RCC 7860 (cell line): Measurements from ENCODE around the gene COP1.
A peak's percentile ranks its signal among the peaks of the same experiment; 100 is the strongest.
"Not testable (repeated sequence)": the region's sequence is repeated elsewhere in the genome, so short reads cannot be mapped to it uniquely, and the experiment has no call there.

Experiments used
- DNase-seq: peaks from one replicate; pipeline ENCODE4 v3.0.0-alpha.2; 2015; ENCODE audit warnings: low spot score
- FAIRE-seq: peaks from 2 replicates; lab custom pipeline; 2012; peaks lifted over from hg19 to GRCh38; lab: Jason Lieb, UNC

The COP1 gene

GRCh38 chr1:176141449-176141848 is 65.6 kb downstream of the COP1 start:
- DNase-seq (no peak), FAIRE-seq (no peak)

DNA sequence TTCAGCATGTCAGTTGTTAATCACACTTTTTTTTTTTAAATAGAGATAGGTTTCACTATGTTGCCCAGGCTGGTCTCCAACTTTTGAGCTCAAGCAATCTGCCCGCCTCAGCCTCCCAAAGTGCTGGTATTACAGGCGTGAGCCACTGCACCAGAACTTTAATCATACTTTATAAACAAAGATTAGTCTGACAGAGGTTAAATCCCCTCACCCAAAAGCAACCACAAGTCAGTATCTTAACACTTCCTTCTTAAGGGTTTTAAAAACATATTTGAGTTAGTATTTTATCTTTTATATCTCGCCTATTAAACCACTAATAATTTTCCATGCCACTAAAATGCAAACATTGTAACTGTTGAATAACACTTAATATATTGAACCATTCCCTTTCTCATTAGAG is 70.2 kb downstream of the COP1 start:
- FAIRE-seq (no peak), DNase-seq (no peak)

- no peak for DNase-seq
- no peak for FAIRE-seq
These were observed 72.4 kb downstream of the COP1 start for GRCh38 chr1:176134666-176135065.

DNA sequence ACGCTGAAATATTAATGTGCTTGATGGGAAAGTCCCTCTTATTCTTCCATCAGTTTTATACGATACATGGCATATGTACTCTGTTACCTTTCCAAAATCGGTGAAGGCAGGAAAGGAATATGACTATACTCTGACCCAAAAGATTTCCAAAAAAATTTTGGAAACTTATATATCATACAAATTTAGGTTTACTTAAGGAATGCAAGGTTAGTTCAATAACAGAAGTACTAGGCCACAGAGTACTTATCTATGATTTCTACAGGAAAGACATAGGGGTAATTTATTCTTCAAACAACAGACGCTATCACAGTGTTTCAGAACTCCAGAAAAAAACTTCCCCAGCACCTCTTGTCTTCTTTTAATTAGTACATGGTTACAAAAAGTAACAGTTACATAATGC is 84.8 kb downstream of the COP1 start:
- no peak for DNase-seq
- FAIRE-seq = no peak

GRCh38 chr1:176119549-176119948 is 87.5 kb downstream of the COP1 start:
- DNase-seq (no peak), FAIRE-seq (no peak)

DNA sequence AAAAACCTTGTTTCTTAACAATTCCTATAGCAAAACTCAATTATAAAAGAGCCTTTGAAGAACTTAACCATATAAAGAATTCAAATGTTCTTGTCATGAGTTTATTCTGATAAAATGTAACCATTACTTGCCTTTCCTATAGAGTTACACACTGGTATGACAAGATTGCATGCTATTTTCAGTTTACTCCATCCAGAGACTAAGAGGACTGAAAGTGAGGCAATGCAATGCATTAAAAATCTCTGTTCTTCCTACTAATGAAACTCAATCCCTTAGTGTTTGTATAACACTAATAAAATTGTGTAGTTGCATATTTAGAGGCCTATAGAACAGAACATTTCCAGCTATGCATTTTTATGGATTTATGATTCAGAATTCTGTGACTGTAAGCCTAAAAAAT is 88.1 kb downstream of the COP1 start:
- FAIRE-seq (no peak), DNase-seq (no peak)

DNA sequence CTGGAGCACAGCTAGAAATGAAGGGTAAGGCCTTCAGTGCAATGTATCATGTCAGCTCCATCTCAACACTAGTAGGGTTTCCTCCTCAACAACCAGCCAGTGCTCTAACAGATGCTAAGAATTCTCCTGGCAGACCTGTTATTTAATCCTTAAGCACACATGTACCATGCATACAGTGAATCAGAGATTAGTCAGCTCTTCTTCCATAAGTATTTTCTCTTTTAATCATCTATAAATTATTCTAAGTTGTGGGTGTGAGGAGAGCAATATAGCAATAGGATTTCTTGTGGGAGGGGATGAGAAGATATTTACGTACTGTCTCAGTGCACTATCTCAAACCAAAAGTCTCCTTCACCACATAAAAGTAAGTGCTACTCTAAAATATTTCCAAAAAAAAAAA is 95.3 kb downstream of the COP1 start:
- FAIRE-seq (no peak), DNase-seq (no peak)

- DNase-seq (no peak), FAIRE-seq (no peak)
These were observed 96.9 kb downstream of the COP1 start for GRCh38 chr1:176110203-176110602.

DNA sequence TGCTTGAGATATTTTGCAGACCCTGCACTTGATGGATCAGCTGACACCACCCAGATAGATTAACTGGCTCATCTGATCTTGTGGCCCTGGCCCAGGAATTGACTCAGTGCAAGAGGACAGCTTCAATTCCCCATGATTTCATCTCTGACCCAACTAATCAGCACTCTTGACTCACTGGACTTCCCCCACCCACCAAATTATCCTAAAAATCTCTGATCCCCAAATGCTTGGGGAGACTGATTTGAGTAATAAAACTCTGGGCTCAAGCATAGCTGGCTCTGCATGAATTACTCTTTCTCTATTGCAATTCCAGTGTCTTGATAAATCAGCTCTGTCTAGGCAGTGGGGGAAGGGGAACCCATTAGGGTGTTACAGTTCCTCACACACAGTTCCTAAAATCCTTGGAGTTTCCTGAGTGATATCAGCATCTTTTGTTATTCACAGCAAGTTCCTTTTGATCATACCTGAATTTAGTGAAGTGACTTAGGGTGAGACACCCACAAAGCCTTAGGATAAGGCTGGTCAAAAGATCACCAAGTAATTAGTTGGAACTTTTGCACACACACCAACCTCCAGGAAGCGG is 104.2 kb downstream of the COP1 start:
- no peak for FAIRE-seq
- no peak for DNase-seq

DNA sequence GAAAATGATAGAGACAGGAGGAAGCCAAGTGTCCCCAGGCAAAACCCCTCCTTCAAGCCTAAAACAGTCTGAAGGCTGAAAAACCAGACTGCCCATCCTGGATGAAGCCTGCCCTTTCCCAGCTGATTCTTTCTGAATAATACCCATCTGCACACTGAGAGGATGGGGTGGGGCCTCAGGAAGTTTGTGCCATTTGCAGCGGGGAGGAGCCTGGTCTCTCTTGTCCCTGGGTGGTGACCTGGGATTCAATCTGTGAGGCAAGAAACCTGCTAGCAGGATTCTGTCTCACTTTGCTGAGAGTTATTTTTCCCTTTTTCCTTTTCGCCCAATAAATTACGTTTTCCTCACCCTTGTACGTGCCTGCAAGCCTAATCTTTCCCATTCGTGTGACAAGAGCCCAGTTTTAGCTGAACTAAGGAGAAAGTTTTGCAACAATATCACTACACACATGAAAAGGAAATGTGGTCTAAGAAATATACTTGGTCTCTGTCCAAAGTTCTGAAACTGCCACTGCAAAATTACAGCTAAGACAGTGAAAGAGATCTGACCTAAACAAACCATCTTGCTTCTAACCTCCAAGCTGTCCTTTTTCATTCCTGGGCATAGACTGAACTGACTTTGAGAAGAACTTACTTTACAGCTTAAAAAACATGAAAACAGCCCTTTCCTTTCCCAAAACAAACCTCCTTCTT is 105.0 kb downstream of the COP1 start:
- DNase-seq (no peak), FAIRE-seq (no peak)

GRCh38 chr1:176098560-176098959 is 108.5 kb downstream of the COP1 start:
- FAIRE-seq = no peak
- no peak for DNase-seq

DNA sequence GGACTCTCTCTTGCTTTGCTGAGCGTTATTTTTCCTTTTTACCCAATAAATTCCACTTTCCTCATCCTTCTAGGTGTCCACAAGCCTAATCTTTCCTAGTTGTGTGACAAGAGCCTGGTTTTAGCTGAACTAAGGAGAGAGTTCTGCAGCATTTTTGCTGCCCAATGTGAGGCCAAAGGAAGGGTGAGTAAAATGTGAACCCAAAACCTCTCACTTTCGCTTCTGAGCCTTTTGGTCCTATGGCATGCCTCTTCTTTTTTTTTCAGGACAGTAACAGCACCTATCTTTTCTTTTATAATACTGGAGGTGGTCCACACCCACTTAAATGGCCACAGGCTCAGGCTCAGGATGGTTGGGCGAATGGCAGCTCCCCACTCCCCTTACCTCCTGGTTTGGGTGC is 111.1 kb downstream of the COP1 start:
- DNase-seq = no peak
- FAIRE-seq = no peak

GRCh38 chr1:176090766-176091165 is 116.3 kb downstream of the COP1 start:
- FAIRE-seq (no peak), DNase-seq (no peak)

DNA sequence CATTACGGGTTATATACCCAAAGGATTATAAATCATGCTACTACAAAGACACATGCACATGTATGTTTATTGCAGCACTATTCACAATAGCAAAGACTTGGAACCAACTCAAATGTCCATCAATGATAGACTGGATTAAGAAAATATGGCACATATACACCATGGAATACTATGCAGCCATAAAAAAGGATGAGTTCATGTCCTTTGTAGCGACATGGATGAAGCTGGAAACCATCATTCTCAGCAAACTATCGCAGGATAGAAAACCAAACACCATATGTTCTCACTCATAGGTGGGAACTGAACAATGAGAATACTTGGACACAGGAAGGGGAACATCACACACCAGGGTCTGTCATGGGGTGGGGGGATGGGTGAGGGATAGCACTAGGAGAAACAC is 119.3 kb downstream of the COP1 start:
- FAIRE-seq, DNase-seq: not testable (repeated sequence)

- DNase-seq (peak; percentile 28), FAIRE-seq (peak; percentile 44)
These were observed 133.4 kb downstream of the COP1 start for GRCh38 chr1:176073524-176074157.

DNA sequence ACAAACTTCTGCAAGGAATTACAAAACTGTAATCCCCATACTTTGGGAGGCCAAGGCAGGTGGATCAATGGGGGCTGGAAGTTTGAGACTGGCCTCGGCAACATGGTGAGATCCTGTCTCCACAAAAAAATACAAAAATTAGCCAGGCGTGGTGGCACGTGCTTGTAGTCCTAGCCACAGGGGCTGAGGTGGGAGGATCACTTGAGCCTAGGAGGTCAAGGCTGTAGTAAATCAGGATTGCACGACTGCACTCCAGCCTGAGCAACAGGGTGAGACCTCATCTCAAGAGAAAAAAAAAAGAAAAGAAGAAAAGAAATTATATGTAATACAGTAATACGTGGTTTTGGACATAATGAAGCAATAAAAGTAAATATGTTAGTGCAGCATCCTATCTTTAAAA is 138.2 kb downstream of the COP1 start:
- FAIRE-seq (no peak), DNase-seq (no peak)

GRCh38 chr1:176068256-176068655 is 138.8 kb downstream of the COP1 start:
- DNase-seq (no peak), FAIRE-seq (no peak)

- FAIRE-seq (no peak), DNase-seq (no peak)
These were observed 140.4 kb downstream of the COP1 start for GRCh38 chr1:176066709-176067108.

GRCh38 chr1:176058686-176059085 is 148.4 kb downstream of the COP1 start:
- FAIRE-seq (no peak), DNase-seq (no peak)

- no peak for FAIRE-seq
These were observed 150.8 kb downstream of the COP1 start for GRCh38 chr1:176056312-176056711.

GRCh38 chr1:176055398-176055797 is 151.7 kb downstream of the COP1 start:
- FAIRE-seq (no peak), DNase-seq (no peak)

More at GRCh38 chr1:176056312-176056711, 150.8 kb downstream of the COP1 start:
- no peak for DNase-seq

GRCh38 chr1:176051902-176052518 is 155.1 kb downstream of the COP1 start:
- DNase-seq (no peak), FAIRE-seq (no peak)
